Loucy (cell line): Measurements from ENCODE around the gene MIR17HG.

Experiments
- H2AFZ ChIP-seq: fragments of 200-600 bp; sonication (generic); 2 replicates; pipeline ENCODE4 v1.6.0; 2016; ENCODE audit warnings: antibody characterized with exemption, mild to moderate bottlenecking, low read length, moderate library complexity
- H3F3A ChIP-seq: fragments of 200-600 bp; 2 replicates; pipeline ENCODE4 v1.6.0; 2016; ENCODE audit warnings: antibody characterized with exemption, low read depth, mild to moderate bottlenecking
- H3K27me3 ChIP-seq: fragments of 200-600 bp; sonication (generic); 2 replicates; pipeline ENCODE4 v1.6.1; 2014; ENCODE audit warnings: low read length, mild to moderate bottlenecking; ENCODE audit not compliant: insufficient read depth, poor library complexity, severe bottlenecking
- H3K36me3 ChIP-seq: fragments of 200-600 bp; sonication (generic); 2 replicates; pipeline ENCODE4 v1.6.1; 2016; ENCODE audit warnings: low read length; ENCODE audit not compliant: insufficient read depth
- H3K4me1 ChIP-seq: fragments of 200-600 bp; sonication (generic); 2 replicates; pipeline ENCODE4 v1.5.1; 2014; ENCODE audit warnings: low read length, mild to moderate bottlenecking; ENCODE audit not compliant: insufficient read depth, poor library complexity, severe bottlenecking
- H3K4me2 ChIP-seq: fragments of 200-600 bp; sonication (generic); 2 replicates; pipeline ENCODE4 v1.6.0; 2014; ENCODE audit warnings: antibody characterized with exemption, low read length, low read depth, mild to moderate bottlenecking; ENCODE audit not compliant: poor library complexity, severe bottlenecking
- H3K4me3 ChIP-seq: fragments of 200-600 bp; sonication (generic); 2 replicates; pipeline ENCODE4 v1.5.1; 2014; ENCODE audit warnings: low read length, mild to moderate bottlenecking, mixed read lengths; ENCODE audit not compliant: poor library complexity, severe bottlenecking
- H3K79me2 ChIP-seq: fragments of 200-600 bp; sonication (generic); 2 replicates; pipeline ENCODE4 v1.6.1; 2014; ENCODE audit warnings: low read length; ENCODE audit not compliant: insufficient read depth
- H3K9ac ChIP-seq: fragments of 200-600 bp; sonication (generic); 2 replicates; pipeline ENCODE4 v1.6.0; 2014; ENCODE audit warnings: mild to moderate bottlenecking, low read depth, low read length, moderate library complexity; ENCODE audit not compliant: poor library complexity, severe bottlenecking
- H3K9me2 ChIP-seq: fragments of 200-600 bp; sonication (generic); replicated peaks from 2 replicates; pipeline ENCODE4 v1.6.1; 2016; ENCODE audit warnings: low read depth, low read length, mixed read lengths
- H3K9me3 ChIP-seq: fragments of 200-600 bp; sonication (generic); 2 replicates; pipeline ENCODE4 v1.6.1; 2014; ENCODE audit warnings: mild to moderate bottlenecking, antibody characterized with exemption, low read length, low read depth; ENCODE audit not compliant: insufficient read depth
- H4K20me1 ChIP-seq: fragments of 200-600 bp; sonication (generic); 2 replicates; pipeline ENCODE4 v1.6.0; 2014; ENCODE audit warnings: antibody characterized with exemption, low read length, mild to moderate bottlenecking; ENCODE audit not compliant: insufficient read depth, poor library complexity, severe bottlenecking
- EZH2phosphoT487 ChIP-seq: fragments of 200-600 bp; IDR thresholded peaks from 2 replicates; pipeline ENCODE4 v1.6.1; 2018; ENCODE audit warnings: antibody characterized with exemption, mild to moderate bottlenecking, moderate library complexity, borderline replicate concordance
- TF ChIP-seq, protein P1 (sequence below): fragments of 200-600 bp; sonication (generic); conservative IDR thresholded peaks from 2 replicates; pipeline ENCODE4 v1.5.1; 2014; ENCODE audit warnings: mild to moderate bottlenecking, antibody characterized with exemption, low read length

MIR17HG gene

DNA sequence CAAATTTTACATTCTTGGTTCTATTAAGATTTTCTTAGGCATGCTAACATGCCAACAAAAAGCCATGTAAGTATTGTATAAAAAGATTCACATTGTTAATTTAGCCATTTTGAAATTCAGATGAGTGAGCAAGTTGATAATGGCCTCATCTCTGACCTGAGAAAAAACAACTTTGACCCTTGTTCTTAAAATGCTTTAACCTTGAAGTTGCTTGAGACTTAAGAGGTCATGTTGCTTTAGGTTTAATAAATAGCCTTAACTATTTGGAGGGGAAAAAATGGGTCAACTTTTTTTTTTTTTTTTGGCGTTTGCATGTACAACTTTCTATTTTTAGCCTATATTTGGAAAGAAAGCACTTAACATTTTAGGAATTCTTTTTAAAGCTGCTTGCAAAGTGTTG lies 6.0 kb downstream of the MIR17HG start:
- Histone ChIP-seq H3K9ac (peak overlapping the region; percentile 11), H3F3A (peaks cover 12% of the 10 kb centered on the region; the same call in 1 of the 2 replicates), H3K36me3 (peaks cover 83% of the 10 kb centered on the region), H2AFZ (no peak overlapping the region), H3K9me2 (no peaks in the 10 kb centered on the region), H3K4me2 (peak overlapping the region; percentile 97), H3K4me3 (peak overlapping the region; percentile 87), H3K27me3 (peaks cover 9% of the 10 kb centered on the region), H3K79me2 (peaks cover 74% of the 10 kb centered on the region), H4K20me1 (peaks cover 93% of the 10 kb centered on the region), H3K4me1 (peaks cover 41% of the 10 kb centered on the region), H3K9me3 (no peaks in the 10 kb centered on the region)
- TF ChIP-seq, protein P1, sequence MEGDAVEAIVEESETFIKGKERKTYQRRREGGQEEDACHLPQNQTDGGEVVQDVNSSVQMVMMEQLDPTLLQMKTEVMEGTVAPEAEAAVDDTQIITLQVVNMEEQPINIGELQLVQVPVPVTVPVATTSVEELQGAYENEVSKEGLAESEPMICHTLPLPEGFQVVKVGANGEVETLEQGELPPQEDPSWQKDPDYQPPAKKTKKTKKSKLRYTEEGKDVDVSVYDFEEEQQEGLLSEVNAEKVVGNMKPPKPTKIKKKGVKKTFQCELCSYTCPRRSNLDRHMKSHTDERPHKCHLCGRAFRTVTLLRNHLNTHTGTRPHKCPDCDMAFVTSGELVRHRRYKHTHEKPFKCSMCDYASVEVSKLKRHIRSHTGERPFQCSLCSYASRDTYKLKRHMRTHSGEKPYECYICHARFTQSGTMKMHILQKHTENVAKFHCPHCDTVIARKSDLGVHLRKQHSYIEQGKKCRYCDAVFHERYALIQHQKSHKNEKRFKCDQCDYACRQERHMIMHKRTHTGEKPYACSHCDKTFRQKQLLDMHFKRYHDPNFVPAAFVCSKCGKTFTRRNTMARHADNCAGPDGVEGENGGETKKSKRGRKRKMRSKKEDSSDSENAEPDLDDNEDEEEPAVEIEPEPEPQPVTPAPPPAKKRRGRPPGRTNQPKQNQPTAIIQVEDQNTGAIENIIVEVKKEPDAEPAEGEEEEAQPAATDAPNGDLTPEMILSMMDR, result no peak
- no peak for TF ChIP-seq EZH2phosphoT487

- peak overlapping the region; percentile 5 for H3K9ac ChIP-seq
- no peaks in the 10 kb centered on the region for H3K27me3 ChIP-seq
- H4K20me1 ChIP-seq, result peaks cover 89% of the 10 kb centered on the region
- no peaks in the 10 kb centered on the region for H3K9me3 ChIP-seq
- no peak overlapping the region for H3K4me3 ChIP-seq
- H3K4me2 ChIP-seq, result peak overlapping the region; percentile 97
- no peak overlapping the region for H2AFZ ChIP-seq
- H3K9me2 ChIP-seq, result no peaks in the 10 kb centered on the region
- peaks cover 35% of the 10 kb centered on the region for H3K4me1 ChIP-seq
- H3K36me3 ChIP-seq, result peaks cover 71% of the 10 kb centered on the region
- peaks cover 12% of the 10 kb centered on the region; the same call in 1 of the 2 replicates for H3F3A ChIP-seq
- peaks cover 57% of the 10 kb centered on the region for H3K79me2 ChIP-seq
- TF ChIP-seq, protein P1, result no peak
- TF ChIP-seq EZH2phosphoT487, result no peak
Measured at GRCh38 chr13:91355099-91355825, 7.8 kb downstream of the MIR17HG start.

GRCh38 chr13:91355826-91356710 lies 8.6 kb downstream of the MIR17HG start:
- Histone ChIP-seq H3K36me3 (peaks cover 63% of the 10 kb centered on the region), H3K4me2 (peak overlapping the region; percentile 97), H2AFZ (no peak overlapping the region), H4K20me1 (peaks cover 81% of the 10 kb centered on the region), H3K9ac (no peak overlapping the region), H3K4me1 (peaks cover 32% of the 10 kb centered on the region), H3K27me3 (no peaks in the 10 kb centered on the region), H3F3A (peaks cover 12% of the 10 kb centered on the region; the same call in 1 of the 2 replicates), H3K9me2 (no peaks in the 10 kb centered on the region), H3K9me3 (no peaks in the 10 kb centered on the region), H3K4me3 (no peak overlapping the region), H3K79me2 (peaks cover 48% of the 10 kb centered on the region)
- TF ChIP-seq, protein P1, result no peak
